Measurements from ENCODE around the gene KCNMA1.
A peak's percentile ranks its signal among the peaks of the same experiment; 100 is the strongest.

Gene KCNMA1

DNA sequence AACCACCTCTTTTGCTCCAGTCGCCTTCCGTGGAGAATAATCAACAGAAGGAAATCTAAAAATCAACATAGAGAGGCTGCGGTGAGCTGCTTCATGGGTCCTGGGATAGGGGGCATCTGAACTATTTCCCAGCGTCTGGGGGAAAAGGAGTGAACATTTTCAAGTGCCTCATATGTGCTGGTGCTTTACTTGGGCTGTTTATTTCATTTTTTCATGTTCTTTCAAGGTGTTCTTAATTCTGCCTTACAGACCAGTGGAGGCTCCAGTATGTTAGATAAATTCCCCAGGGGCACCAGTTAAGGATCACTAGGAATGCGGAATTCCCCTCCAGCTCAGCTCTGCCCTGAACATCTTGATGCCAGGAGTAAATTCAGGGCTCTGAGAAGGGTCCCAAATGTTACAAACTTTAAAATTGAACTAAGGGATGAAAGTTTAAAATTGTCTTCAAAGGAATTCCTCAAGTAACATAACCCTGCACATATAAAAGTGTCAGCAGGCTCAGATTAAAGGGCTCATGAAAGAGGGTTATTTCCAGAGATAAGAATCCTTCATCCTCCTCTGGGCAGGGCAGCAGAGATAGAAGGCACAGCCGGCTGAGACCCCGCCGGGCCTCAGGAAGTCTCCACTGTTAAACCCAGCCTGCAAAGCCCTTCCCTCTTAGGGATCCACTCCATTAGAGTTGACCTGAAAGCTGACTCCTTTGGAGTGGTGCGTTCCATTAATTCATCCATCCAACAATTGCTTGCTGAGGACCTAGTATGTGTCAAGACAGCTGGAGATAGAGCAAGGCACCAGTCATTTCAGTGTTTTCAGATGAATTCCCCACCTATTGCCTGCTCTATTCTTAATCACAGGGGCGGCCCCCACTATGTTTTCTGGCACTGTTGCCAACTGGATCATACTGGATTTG lies 345.8 kb downstream of the KCNMA1 start:
- TF ChIP-seq CREB1 (IDR thresholded peaks at IDR 0.05; ENCODE audit: low read depth) (no peak), TEAD4 (IDR thresholded peaks at IDR 0.05) (no peak), CEBPB (IDR thresholded peaks at IDR 0.05) (no peak), YY1 (IDR thresholded peaks at IDR 0.05; ENCODE audit: low read depth) (no peak), TAF1 (IDR thresholded peaks at IDR 0.05; ENCODE audit: low read depth) (no peak), EP300 (IDR thresholded peaks at IDR 0.05; ENCODE audit: borderline replicate concordance) (no peak), FOXM1 (IDR thresholded peaks at IDR 0.05; ENCODE audit: borderline replicate concordance, low read depth) (no peak), ZBTB7A (IDR thresholded peaks at IDR 0.05; ENCODE audit: low read depth) (no peak), EGR1 (IDR thresholded peaks at IDR 0.05) (no peak), RAD21 (IDR thresholded peaks at IDR 0.05; ENCODE audit: low read depth) (no peak), TCF12 (IDR thresholded peaks at IDR 0.05; ENCODE audit: low read depth) (no peak)
- TF ChIP-seq, protein P1, sequence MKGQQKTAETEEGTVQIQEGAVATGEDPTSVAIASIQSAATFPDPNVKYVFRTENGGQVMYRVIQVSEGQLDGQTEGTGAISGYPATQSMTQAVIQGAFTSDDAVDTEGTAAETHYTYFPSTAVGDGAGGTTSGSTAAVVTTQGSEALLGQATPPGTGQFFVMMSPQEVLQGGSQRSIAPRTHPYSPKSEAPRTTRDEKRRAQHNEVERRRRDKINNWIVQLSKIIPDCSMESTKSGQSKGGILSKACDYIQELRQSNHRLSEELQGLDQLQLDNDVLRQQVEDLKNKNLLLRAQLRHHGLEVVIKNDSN (IDR thresholded peaks at IDR 0.05), result no peak
- TF ChIP-seq, protein P2, sequence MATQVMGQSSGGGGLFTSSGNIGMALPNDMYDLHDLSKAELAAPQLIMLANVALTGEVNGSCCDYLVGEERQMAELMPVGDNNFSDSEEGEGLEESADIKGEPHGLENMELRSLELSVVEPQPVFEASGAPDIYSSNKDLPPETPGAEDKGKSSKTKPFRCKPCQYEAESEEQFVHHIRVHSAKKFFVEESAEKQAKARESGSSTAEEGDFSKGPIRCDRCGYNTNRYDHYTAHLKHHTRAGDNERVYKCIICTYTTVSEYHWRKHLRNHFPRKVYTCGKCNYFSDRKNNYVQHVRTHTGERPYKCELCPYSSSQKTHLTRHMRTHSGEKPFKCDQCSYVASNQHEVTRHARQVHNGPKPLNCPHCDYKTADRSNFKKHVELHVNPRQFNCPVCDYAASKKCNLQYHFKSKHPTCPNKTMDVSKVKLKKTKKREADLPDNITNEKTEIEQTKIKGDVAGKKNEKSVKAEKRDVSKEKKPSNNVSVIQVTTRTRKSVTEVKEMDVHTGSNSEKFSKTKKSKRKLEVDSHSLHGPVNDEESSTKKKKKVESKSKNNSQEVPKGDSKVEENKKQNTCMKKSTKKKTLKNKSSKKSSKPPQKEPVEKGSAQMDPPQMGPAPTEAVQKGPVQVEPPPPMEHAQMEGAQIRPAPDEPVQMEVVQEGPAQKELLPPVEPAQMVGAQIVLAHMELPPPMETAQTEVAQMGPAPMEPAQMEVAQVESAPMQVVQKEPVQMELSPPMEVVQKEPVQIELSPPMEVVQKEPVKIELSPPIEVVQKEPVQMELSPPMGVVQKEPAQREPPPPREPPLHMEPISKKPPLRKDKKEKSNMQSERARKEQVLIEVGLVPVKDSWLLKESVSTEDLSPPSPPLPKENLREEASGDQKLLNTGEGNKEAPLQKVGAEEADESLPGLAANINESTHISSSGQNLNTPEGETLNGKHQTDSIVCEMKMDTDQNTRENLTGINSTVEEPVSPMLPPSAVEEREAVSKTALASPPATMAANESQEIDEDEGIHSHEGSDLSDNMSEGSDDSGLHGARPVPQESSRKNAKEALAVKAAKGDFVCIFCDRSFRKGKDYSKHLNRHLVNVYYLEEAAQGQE (IDR thresholded peaks at IDR 0.05; ENCODE audit: low read depth), result no peak

DNA sequence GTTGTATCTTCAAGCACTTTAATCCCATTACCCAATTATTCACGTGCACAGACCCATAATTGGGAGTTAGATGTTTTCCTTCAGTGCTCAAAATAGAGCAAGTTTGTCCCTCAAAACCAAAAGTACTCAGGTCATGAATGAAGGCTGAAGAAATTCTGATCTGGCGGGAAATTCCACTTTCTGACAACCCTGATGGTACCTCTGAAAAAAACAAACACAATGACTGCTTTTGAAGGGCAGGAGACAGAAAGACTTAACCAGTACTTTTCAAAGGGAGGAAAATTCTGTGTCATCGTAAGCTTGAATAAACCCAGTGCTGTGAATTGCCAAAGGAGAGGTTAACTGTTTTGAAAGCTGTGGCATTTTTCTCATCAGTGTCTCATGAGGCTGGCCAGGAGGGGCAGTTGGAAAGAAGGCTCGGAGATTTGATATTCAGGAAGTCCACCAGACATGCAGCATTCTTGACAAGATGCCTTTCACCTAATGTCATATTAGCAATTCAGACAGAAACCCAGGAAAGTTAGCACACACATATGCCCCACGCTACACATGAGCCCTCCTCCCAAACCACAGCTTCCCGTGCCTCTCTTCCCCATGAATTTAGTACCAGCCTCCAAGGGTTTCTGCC lies 347.0 kb downstream of the KCNMA1 start:
- TF ChIP-seq, protein P3, sequence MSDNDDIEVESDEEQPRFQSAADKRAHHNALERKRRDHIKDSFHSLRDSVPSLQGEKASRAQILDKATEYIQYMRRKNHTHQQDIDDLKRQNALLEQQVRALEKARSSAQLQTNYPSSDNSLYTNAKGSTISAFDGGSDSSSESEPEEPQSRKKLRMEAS (IDR thresholded peaks at IDR 0.05), result no peak
- TF ChIP-seq FOXM1 (IDR thresholded peaks at IDR 0.05; ENCODE audit: borderline replicate concordance, low read depth) (0 out of 2 replicates have a peak, but pooled peaks have one; percentile 40), TAF1 (IDR thresholded peaks at IDR 0.05; ENCODE audit: low read depth) (no peak), CEBPB (IDR thresholded peaks at IDR 0.05) (no peak), EP300 (IDR thresholded peaks at IDR 0.05; ENCODE audit: borderline replicate concordance) (peak; percentile 65; the same call in 1 of the 2 replicates), TEAD4 (IDR thresholded peaks at IDR 0.05) (peak; percentile 67), YY1 (IDR thresholded peaks at IDR 0.05; ENCODE audit: low read depth) (no peak)
- TF ChIP-seq, protein P1 (IDR thresholded peaks at IDR 0.05), result no peak

DNA sequence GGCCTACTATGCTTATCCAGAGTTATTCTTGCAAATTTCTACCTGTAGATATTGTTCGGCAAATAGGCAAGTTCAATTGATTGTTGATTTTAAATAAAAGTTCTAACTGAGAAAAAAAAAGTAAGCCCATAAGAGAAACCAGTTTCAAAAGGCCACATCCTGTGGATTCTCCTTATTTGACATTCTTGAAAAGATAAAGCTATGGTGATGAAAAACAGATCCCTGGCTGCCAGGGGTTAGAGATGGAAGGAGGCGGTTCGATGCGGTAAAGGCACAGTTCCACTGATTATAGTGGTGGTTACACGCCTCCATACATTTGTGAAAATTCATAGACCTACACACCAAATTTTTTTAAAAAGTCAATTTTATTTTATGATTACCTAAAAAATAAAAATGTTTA lies 347.8 kb downstream of the KCNMA1 start:
- no peak for TF ChIP-seq EP300 (IDR thresholded peaks at IDR 0.05; ENCODE audit: borderline replicate concordance)
- TF ChIP-seq, protein P2 (IDR thresholded peaks at IDR 0.05; ENCODE audit: low read depth), result no peak
- TF ChIP-seq RAD21 (IDR thresholded peaks at IDR 0.05; ENCODE audit: low read depth), result no peak
- TF ChIP-seq, protein P1 (IDR thresholded peaks at IDR 0.05), result no peak
- TF ChIP-seq ZBTB7A (IDR thresholded peaks at IDR 0.05; ENCODE audit: low read depth), result no peak
- no peak for TF ChIP-seq TEAD4 (IDR thresholded peaks at IDR 0.05)
- no peak for TF ChIP-seq EGR1 (IDR thresholded peaks at IDR 0.05)
- no peak for TF ChIP-seq FOXM1 (IDR thresholded peaks at IDR 0.05; ENCODE audit: borderline replicate concordance, low read depth)
- TF ChIP-seq YY1 (IDR thresholded peaks at IDR 0.05; ENCODE audit: low read depth), result no peak

DNA sequence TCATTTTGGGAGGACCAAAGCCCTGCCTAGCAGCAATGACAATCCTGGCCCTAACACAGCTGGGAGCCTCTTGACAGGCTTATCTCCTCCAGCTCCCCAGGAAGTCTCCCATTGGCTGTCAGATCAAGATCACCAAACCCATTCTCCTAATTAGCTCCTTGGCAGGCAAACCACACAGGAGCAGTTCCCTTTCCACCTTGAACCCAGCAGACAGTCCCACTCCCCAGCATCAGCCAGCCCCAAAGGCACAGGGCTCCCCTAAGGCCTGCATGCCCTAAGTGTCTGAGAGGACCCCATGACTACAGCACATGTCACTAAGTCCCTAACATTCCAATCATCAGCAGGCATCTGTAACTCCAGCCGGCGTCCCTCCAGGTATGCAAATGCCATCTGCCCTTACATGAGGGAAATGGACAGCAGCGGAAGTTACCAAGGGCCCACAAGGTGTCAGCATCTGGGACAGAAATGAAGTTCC lies 348.5 kb downstream of the KCNMA1 start:
- TF ChIP-seq YY1 (IDR thresholded peaks at IDR 0.05; ENCODE audit: low read depth) (no peak), TCF12 (IDR thresholded peaks at IDR 0.05; ENCODE audit: low read depth) (no peak)

DNA sequence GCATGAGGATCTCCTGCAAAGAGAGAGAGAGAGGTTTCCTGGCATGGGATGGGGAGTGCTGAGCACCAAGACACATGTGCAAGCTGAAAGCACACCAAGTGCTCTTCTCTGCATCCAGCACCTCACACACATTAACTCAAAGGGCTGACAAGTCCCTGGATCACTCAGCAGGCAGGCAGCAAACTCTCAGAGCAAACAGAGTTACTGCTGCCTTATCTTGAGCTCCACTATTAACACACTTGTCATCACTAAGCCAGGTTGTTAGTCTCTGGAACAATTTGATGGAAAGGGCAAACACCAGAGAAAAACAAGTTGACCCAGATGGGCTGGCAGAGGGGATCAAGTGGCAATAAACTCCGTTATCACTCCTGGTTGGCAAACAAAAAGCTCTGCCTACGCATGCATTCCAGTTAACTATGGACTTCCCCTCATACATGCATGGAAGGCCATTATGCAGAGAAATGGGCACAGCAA lies 349.9 kb downstream of the KCNMA1 start:
- TF ChIP-seq, protein P1 (IDR thresholded peaks at IDR 0.05), result no peak
- TF ChIP-seq CREB1 (IDR thresholded peaks at IDR 0.05; ENCODE audit: low read depth), result no peak
- TF ChIP-seq ZBTB7A (IDR thresholded peaks at IDR 0.05; ENCODE audit: low read depth), result no peak
- TF ChIP-seq, protein P3 (IDR thresholded peaks at IDR 0.05), result no peak
- no peak for TF ChIP-seq FOXM1 (IDR thresholded peaks at IDR 0.05; ENCODE audit: borderline replicate concordance, low read depth)
- no peak for TF ChIP-seq NFIC (IDR thresholded peaks at IDR 0.05)
- no peak for TF ChIP-seq TAF1 (IDR thresholded peaks at IDR 0.05; ENCODE audit: low read depth)
- no peak for TF ChIP-seq YY1 (IDR thresholded peaks at IDR 0.05; ENCODE audit: low read depth)
- no peak for TF ChIP-seq TEAD4 (IDR thresholded peaks at IDR 0.05)
- no peak for TF ChIP-seq RAD21 (IDR thresholded peaks at IDR 0.05; ENCODE audit: low read depth)
- TF ChIP-seq EP300 (IDR thresholded peaks at IDR 0.05; ENCODE audit: borderline replicate concordance), result no peak
- TF ChIP-seq, protein P2 (IDR thresholded peaks at IDR 0.05; ENCODE audit: low read depth), result no peak
- TF ChIP-seq EGR1 (IDR thresholded peaks at IDR 0.05), result no peak
- no peak for TF ChIP-seq TCF12 (IDR thresholded peaks at IDR 0.05; ENCODE audit: low read depth)
- no peak for TF ChIP-seq CEBPB (IDR thresholded peaks at IDR 0.05)

Measured in Ishikawa (cell line).